LNCaP clone FGC (cell line): Measurements from ENCODE around the gene PPP3R1.

ENCODE experiments used
- DNase-seq: peaks from one replicate; pipeline ENCODE4 v3.0.0-alpha.2; 2011; ENCODE audit warnings: low read depth
- H3K4me3 ChIP-seq: 2 replicates; pipeline ENCODE4 v1.5.1; 2011; ENCODE audit warnings: mild to moderate bottlenecking, low read depth, low read length, control low read depth
- TF ChIP-seq, protein P1 (sequence below): IDR thresholded peaks from 2 replicates; pipeline ENCODE4 v1.5.1; 2012; ENCODE audit warnings: mild to moderate bottlenecking; ENCODE audit not compliant: control insufficient read depth, insufficient read depth; ENCODE audit errors: extremely low read depth

The PPP3R1 gene

DNA sequence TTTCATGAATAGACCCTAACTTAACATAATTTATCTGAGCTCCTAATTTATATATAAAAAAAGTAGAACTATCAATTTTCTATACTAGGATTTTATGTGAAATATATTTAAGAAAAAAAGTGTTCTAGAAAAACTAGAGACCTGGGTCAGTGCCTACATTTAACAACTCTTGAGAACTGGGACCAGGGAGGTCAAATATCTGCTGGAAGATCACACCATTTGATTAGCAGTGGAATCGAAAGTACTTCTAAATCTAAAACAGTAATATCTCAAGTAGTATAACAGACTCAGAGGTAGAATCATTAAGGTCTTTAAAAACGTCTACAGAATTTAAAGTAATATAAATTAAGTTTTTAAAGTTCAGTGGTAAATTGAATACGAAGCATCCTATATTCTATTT, 34.6 kb downstream of the PPP3R1 start:
- TF ChIP-seq, protein P1, sequence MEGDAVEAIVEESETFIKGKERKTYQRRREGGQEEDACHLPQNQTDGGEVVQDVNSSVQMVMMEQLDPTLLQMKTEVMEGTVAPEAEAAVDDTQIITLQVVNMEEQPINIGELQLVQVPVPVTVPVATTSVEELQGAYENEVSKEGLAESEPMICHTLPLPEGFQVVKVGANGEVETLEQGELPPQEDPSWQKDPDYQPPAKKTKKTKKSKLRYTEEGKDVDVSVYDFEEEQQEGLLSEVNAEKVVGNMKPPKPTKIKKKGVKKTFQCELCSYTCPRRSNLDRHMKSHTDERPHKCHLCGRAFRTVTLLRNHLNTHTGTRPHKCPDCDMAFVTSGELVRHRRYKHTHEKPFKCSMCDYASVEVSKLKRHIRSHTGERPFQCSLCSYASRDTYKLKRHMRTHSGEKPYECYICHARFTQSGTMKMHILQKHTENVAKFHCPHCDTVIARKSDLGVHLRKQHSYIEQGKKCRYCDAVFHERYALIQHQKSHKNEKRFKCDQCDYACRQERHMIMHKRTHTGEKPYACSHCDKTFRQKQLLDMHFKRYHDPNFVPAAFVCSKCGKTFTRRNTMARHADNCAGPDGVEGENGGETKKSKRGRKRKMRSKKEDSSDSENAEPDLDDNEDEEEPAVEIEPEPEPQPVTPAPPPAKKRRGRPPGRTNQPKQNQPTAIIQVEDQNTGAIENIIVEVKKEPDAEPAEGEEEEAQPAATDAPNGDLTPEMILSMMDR: no peak
- H3K4me3 ChIP-seq: no peak overlapping the region
- no peak for DNase-seq

DNA sequence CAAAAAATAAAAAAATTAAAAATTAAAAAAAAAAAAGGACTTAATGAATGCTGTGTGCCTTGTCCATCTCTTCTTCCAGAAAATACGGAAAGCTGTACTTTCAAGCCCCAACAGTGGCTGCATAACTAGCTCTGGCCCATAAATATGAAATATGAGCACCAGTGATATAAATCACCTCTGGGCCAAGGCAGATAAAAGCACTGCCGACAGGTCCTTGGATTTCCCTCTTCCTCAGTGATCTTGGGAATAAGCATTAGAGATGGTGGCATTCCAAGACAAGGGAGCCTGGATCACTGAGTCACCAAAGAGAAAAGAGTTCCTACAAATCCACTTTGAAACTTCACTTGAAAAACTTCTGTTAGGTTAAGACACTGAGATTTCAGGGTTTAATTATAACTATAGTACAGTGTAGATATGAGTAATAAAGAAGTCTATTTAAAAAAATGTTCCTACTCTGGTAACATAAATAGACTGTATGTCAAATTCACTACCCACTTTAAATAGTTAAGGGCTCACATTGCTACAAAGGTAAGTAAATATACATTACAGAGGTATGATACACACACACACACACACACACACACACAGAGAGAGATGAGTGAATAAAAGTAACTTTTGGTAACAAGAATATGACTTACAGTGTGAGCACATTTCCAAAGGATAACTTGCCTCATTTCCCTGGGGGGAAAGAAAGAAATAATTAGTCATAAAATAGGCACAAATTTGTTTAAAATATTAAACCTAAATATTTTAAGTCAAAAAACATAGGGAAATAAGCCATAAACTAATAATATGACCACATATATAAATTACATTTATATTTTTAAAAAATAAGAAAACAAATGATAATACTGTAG, 35.6 kb downstream of the PPP3R1 start:
- no peak for DNase-seq
- H3K4me3 ChIP-seq: no peak overlapping the region
- TF ChIP-seq, protein P1: no peak

DNA sequence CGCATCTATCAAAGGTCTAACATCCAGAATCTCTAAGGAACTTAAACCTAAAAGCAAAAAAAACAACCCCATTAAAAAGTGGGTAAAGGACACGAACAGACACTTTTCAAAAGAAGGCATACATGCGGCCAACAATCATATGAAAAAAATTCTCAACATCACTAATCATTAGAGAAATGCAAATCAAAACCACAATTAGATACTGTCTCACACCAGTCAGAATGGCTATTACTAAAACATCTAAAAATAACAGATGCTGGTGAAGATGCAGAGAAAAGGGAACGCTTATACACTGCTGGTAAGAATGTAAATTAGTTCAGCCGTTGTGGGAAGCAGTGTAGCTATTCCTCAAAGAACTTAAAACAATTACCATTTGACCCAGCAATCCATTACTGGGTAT, 38.0 kb downstream of the PPP3R1 start:
- no peak for DNase-seq
- TF ChIP-seq, protein P1: no peak
- H3K4me3 ChIP-seq: no peak overlapping the region

DNA sequence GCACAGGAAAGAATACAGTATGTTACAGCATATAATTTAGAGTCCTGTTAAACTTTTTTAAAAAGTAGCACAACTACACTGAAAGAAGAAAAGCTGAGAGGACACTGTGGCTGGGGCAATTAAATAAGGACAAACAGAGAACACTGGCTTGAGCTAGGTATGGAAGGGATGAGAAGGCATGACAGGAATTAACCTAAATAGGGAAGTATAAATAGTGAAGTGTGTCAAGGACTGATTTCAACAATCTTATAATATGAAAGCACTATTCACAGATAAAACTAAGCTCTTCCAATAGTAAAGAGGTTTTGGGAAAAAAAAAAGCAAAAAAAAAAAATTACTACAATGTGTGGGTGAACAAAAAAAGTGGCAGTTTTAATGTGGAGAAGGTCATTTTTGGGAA, 45.5 kb downstream of the PPP3R1 start:
- TF ChIP-seq, protein P1: no peak
- no peak for DNase-seq
- no peak overlapping the region for H3K4me3 ChIP-seq

DNA sequence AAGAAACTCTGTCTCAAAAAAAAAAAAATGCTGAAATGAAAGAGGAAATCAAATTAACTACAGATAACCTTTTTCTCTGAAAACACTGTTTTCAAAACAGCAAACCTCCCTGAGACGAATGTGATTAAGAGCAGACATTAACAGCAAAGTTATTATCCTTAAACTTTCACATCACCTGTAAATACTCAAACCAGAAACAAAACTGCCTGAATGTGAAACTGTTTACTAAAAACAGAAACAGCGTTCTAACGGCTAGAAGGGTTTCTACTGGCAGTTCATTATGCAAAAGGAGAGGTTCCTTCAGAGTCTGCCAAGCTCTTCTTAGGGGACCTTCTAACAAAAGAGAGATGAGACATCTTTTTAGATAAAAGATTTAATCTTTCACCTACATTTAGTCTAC, 48.7 kb downstream of the PPP3R1 start:
- TF ChIP-seq, protein P1: no peak
- no peak for DNase-seq
- no peak overlapping the region for H3K4me3 ChIP-seq

DNA sequence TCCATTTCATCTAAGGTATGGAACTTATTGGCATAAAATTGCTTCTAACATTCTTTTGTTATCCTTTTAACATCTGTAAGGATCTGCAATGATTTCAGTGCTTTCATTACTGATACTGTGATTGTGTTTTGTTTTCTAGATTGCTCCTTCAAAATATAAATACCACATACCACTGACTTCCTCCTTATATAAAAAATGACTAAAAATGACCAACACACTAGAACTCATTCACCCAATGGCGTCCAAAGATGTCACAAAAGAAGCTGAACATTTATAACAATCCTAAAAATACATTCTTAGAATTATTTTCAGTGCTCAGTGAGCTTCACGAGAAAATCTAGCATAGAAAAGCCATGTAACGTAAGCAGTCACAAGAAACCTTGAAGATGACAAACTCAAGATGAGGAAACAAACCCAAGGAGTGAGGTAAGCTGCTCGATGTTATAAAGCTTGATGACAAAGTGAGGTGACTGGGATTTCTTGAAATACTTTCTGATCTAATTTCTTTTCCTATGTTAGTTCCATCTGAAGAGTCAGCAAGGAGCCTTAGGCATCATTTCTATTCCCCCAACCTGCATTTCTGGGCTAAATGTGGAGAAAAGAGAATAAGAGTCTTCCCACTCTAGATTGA, 52.1 kb downstream of the PPP3R1 start:
- DNase-seq: no peak
- no peak overlapping the region for H3K4me3 ChIP-seq
- TF ChIP-seq, protein P1: no peak
